K562 (cell line): ENCODE data around the gene LRRC27. TPM values are rescaled to one million over a fixed set of nuclear protein-coding genes. Genes with fewer than 3 reads are reported as not detected.

Source experiments
- CHCHD3 ChIP-seq: fragments of 250-450 bp; sonication (Bioruptor Pico); IDR thresholded peaks from 2 replicates; pipeline ENCODE4 v2.1.2; 2022; ENCODE audit warnings: mild to moderate bottlenecking
- DNMT1 ChIP-seq: fragments of 450-650 bp; IDR thresholded peaks from 2 replicates; pipeline ENCODE4 v1.6.1; 2016; ENCODE audit warnings: antibody characterized with exemption, mild to moderate bottlenecking
- FOXA3 ChIP-seq, 2 experiments: fragments of 450-650 bp in 1 of 2; sonication (generic) in 1 of 2; formaldehyde crosslinking; IDR thresholded peaks in 1 of 2; conservative IDR thresholded peaks in 1 of 2; 2 replicates each; pipeline versions ENCODE4 v1.4.0 to v1.8.0; 2020 to 2022; ENCODE audit warnings: mild to moderate bottlenecking in 2 of 2, missing genetic modification reagents in 1 of 2
- HDAC8 ChIP-seq: fragments of 450-650 bp; IDR thresholded peaks from 2 replicates; pipeline ENCODE4 v1.6.1; 2016; ENCODE audit warnings: mild to moderate bottlenecking, missing genetic modification characterization, moderate library complexity, missing compliant biosample characterization
- HNRNPK ChIP-seq: fragments of 200-400 bp; formaldehyde crosslinking; IDR thresholded peaks from one replicate; pipeline ENCODE4 v1.6.1; 2018; ENCODE audit warnings: mild to moderate bottlenecking, low read depth, low read length; ENCODE audit not compliant: poor library complexity, severe bottlenecking
- IRF2 ChIP-seq: sonication (generic); formaldehyde crosslinking; IDR thresholded peaks from 2 replicates; pipeline ENCODE4 v1.8.1; 2022; ENCODE audit warnings: mild to moderate bottlenecking, missing genetic modification reagents
- KAT8 ChIP-seq: fragments of 450-650 bp; IDR thresholded peaks from 2 replicates; pipeline ENCODE4 v1.6.1; 2016; ENCODE audit warnings: low read depth, mild to moderate bottlenecking
- L3MBTL2 ChIP-seq: fragments of 450-650 bp; IDR thresholded peaks from 2 replicates; pipeline ENCODE4 v1.6.1; 2016; ENCODE audit warnings: mild to moderate bottlenecking, moderate library complexity
- PHF21A ChIP-seq: fragments of 450-650 bp; IDR thresholded peaks from 2 replicates; pipeline ENCODE4 v1.6.1; 2017; ENCODE audit warnings: low read depth, borderline replicate concordance
- ZNF134 ChIP-seq: fragments of 250-450 bp; sonication (Bioruptor Pico); conservative IDR thresholded peaks from 2 replicates; pipeline ENCODE4 v1.4.0; 2020
- polyA plus RNA-seq, 8 experiments: library from polyadenylated mRNA; depleted of rRNA in 4 of 8; stranded (reverse) in 5 of 8; unstranded in 3 of 8; fragments of >200 nt; fragmentation: Nextera tagmentation in 2 of 8; fragmentation: Illumina TruSeq in 1 of 8; extraction: Ambion mirVana in 2 of 8; extraction: Trizol in 1 of 8; gene quantifications; 2 replicates each; pipeline versions ENCODE4 v1.2.1 to v1.2.3, GENCODE V29; 2011 to 2014; ENCODE audit warnings: inconsistent platforms in 1 of 8, missing spikeins in 1 of 8
- total RNA-seq, 7 experiments: library from RNA; depleted of rRNA in 6 of 7; stranded (reverse); fragments of >200 nt in 6 of 7; fragmentation: Illumina TruSeq in 2 of 7; extraction: Trizol in 2 of 7; gene quantifications; 2 replicates each; pipeline versions ENCODE4 v1.2.1 to v1.2.3, GENCODE V29; 2011 to 2021; ENCODE audit warnings: low replicate concordance in 1 of 7
- TF ChIP-seq, protein P1 (sequence below), 3 experiments: fragments of 200-800 bp in 1 of 3; sonication (Bioruptor generic) in 1 of 3; sonication (generic) in 1 of 3; formaldehyde crosslinking in 1 of 3; IDR thresholded peaks; 2 replicates each; pipeline versions ENCODE4 v1.6.1 to v1.8.0; 2016 to 2022; ENCODE audit warnings: mild to moderate bottlenecking in 2 of 3, missing compliant biosample characterization in 2 of 3, missing genetic modification characterization in 2 of 3, missing genetic modification reagents in 1 of 3
- TF ChIP-seq, protein P2 (sequence below): fragments of 250-450 bp; sonication (Bioruptor Pico); IDR thresholded peaks from 2 replicates; pipeline ENCODE4 v1.6.1; 2021; ENCODE audit warnings: mild to moderate bottlenecking
- TF ChIP-seq, protein P3 (sequence below): fragments of 450-650 bp; IDR thresholded peaks from 2 replicates; pipeline ENCODE4 v1.7.1; 2018; ENCODE audit warnings: mild to moderate bottlenecking, low read depth; ENCODE audit not compliant: partially characterized antibody
- TF ChIP-seq, protein P4 (sequence below): sonication (generic); formaldehyde crosslinking; IDR thresholded peaks from 2 replicates; pipeline ENCODE4 v1.8.0; 2022; ENCODE audit warnings: missing genetic modification reagents, mild to moderate bottlenecking, moderate library complexity, borderline replicate concordance
- TF ChIP-seq, protein P5 (sequence below): fragments of 450-650 bp; IDR thresholded peaks from 2 replicates; pipeline ENCODE4 v1.6.1; 2016; ENCODE audit warnings: missing biosample characterization, missing genetic modification characterization
- TF ChIP-seq, protein P6 (sequence below): fragments of 450-650 bp; formaldehyde crosslinking; IDR thresholded peaks from 2 replicates; pipeline ENCODE4 v1.4.0; 2020; ENCODE audit warnings: mild to moderate bottlenecking
- TF ChIP-seq, protein P7 (sequence below): fragments of 450-650 bp; formaldehyde crosslinking; IDR thresholded peaks from 2 replicates; pipeline ENCODE4 v1.4.0; 2022; ENCODE audit warnings: missing genetic modification characterization

LRRC27 gene
- total and polyA plus RNA-seq, 9 of the 15 experiments (the other 6 are each of a cell fraction or from before 2014, with no cell fraction given), result 0.10 to 2.7 (median 1.4) TPM

DNA sequence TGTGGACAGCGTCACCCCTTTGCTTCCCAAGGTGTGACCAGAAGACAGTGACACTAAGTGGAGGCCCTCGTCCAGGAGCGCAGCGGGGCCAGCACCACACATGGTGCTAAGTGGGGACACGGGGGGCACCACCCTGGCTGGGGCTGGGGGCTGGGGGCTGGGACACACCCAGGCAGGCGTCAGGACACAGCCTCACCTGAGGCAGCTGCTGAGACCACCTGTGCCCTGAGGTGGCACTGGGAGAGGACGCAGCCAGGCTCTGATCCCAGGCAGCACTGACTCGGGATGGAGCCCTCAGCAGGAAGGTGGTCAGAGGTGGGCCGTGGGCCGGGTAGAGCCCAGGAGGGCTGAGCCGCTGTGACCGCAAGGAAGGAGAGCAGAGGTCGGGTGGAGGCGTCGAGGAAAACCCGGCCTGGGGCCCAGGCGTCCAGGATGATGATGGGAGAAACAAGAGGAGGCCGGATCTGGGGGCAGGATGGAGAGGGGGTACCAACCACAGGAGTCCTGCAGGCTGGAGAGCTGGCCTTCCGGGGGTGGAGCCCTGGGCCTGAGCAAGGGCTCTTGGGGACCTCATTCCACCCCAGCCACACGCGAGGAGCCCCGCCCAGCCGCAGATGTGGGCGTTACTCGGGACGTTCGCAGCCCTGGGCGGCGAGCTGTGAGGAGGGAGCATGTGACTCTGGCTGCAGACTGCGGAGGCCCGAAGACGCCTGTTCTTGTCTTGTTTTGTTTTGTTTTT is 22.5 kb downstream of the LRRC27 start (continued):
- no peak for TF ChIP-seq CHCHD3 (CRISPR knock-in tag)
- no peak for TF ChIP-seq KAT8
- peak; percentile 98 for TF ChIP-seq L3MBTL2
- TF ChIP-seq, protein P1, sequence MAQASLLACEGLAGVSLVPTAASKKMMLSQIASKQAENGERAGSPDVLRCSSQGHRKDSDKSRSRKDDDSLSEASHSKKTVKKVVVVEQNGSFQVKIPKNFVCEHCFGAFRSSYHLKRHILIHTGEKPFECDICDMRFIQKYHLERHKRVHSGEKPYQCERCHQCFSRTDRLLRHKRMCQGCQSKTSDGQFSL (CRISPR knock-in tag; IDR thresholded peaks at IDR 0.05), result no peak
- TF ChIP-seq, protein P1 (tag; IDR thresholded peaks at IDR 0.05), result no peak
- TF ChIP-seq, protein P2, sequence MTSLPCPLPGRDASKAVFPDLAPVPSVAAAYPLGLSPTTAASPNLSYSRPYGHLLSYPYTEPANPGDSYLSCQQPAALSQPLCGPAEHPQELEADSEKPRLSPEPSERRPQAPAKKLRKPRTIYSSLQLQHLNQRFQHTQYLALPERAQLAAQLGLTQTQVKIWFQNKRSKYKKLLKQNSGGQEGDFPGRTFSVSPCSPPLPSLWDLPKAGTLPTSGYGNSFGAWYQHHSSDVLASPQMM (CRISPR knock-in tag), result no peak
- TF ChIP-seq, protein P3, sequence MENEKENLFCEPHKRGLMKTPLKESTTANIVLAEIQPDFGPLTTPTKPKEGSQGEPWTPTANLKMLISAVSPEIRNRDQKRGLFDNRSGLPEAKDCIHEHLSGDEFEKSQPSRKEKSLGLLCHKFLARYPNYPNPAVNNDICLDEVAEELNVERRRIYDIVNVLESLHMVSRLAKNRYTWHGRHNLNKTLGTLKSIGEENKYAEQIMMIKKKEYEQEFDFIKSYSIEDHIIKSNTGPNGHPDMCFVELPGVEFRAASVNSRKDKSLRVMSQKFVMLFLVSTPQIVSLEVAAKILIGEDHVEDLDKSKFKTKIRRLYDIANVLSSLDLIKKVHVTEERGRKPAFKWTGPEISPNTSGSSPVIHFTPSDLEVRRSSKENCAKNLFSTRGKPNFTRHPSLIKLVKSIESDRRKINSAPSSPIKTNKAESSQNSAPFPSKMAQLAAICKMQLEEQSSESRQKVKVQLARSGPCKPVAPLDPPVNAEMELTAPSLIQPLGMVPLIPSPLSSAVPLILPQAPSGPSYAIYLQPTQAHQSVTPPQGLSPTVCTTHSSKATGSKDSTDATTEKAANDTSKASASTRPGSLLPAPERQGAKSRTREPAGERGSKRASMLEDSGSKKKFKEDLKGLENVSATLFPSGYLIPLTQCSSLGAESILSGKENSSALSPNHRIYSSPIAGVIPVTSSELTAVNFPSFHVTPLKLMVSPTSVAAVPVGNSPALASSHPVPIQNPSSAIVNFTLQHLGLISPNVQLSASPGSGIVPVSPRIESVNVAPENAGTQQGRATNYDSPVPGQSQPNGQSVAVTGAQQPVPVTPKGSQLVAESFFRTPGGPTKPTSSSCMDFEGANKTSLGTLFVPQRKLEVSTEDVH, result no peak
- TF ChIP-seq, protein P4, sequence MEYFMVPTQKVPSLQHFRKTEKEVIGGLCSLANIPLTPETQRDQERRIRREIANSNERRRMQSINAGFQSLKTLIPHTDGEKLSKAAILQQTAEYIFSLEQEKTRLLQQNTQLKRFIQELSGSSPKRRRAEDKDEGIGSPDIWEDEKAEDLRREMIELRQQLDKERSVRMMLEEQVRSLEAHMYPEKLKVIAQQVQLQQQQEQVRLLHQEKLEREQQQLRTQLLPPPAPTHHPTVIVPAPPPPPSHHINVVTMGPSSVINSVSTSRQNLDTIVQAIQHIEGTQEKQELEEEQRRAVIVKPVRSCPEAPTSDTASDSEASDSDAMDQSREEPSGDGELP (CRISPR knock-in tag), result peak; percentile 25; the same call in 1 of the 2 replicates
- TF ChIP-seq HNRNPK, result no peak
- no peak for TF ChIP-seq HDAC8
- TF ChIP-seq DNMT1, result no peak
- no peak for TF ChIP-seq ZNF134 (CRISPR knock-in tag)
- TF ChIP-seq, protein P5, sequence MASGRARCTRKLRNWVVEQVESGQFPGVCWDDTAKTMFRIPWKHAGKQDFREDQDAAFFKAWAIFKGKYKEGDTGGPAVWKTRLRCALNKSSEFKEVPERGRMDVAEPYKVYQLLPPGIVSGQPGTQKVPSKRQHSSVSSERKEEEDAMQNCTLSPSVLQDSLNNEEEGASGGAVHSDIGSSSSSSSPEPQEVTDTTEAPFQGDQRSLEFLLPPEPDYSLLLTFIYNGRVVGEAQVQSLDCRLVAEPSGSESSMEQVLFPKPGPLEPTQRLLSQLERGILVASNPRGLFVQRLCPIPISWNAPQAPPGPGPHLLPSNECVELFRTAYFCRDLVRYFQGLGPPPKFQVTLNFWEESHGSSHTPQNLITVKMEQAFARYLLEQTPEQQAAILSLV (tag), result no peak
- TF ChIP-seq FOXA3 (CRISPR knock-in tag; conservative IDR thresholded peaks at IDR 0.05 in 1 of 2, IDR thresholded peaks at IDR 0.05 in 1 of 2), result no peak
- TF ChIP-seq IRF2 (CRISPR knock-in tag), result no peak
- TF ChIP-seq PHF21A, result no peak
- TF ChIP-seq, protein P6, sequence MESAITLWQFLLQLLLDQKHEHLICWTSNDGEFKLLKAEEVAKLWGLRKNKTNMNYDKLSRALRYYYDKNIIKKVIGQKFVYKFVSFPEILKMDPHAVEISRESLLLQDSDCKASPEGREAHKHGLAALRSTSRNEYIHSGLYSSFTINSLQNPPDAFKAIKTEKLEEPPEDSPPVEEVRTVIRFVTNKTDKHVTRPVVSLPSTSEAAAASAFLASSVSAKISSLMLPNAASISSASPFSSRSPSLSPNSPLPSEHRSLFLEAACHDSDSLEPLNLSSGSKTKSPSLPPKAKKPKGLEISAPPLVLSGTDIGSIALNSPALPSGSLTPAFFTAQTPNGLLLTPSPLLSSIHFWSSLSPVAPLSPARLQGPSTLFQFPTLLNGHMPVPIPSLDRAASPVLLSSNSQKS (CRISPR knock-in tag), result no peak
- TF ChIP-seq, protein P7, sequence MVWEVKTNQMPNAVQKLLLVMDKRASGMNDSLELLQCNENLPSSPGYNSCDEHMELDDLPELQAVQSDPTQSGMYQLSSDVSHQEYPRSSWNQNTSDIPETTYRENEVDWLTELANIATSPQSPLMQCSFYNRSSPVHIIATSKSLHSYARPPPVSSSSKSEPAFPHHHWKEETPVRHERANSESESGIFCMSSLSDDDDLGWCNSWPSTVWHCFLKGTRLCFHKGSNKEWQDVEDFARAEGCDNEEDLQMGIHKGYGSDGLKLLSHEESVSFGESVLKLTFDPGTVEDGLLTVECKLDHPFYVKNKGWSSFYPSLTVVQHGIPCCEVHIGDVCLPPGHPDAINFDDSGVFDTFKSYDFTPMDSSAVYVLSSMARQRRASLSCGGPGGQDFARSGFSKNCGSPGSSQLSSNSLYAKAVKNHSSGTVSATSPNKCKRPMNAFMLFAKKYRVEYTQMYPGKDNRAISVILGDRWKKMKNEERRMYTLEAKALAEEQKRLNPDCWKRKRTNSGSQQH, result no peak
